K562 (cell line): ENCODE measurements around the gene DCAF5. TPM values are rescaled to one million over a fixed set of nuclear protein-coding genes. Genes with fewer than 3 reads are reported as not detected.
"Not testable (repeated sequence)": the region's sequence is repeated elsewhere in the genome, so short reads cannot be mapped to it uniquely, and the experiment has no call there.

Experiments used
- ATAC-seq: fragments of 200-7000 bp; cut with Tn5 transposase; 3 replicates; pipeline ENCODE4 v1.9.1; 2020; ENCODE audit warnings: moderate library complexity
- BruUV-seq: library from RNA; stranded (reverse); fragments of 400-500 nt; replicated peaks from 2 replicates; lab custom pipeline; 2021; lab: Mats Ljungman, UMichigan
- CTCF ChIA-PET: fragments of 300-600 bp; formaldehyde crosslinking; extraction: SDS; loops from one replicate; lab custom pipeline; 2021; ENCODE audit warnings: low intra/inter-chr PET ratio; lab: Yijun Ruan, JAX
- POLR2A ChIA-PET: fragments of 300-600, 350-650 bp; sonication (Branson Sonifier 250); formaldehyde crosslinking; extraction: SDS; loops from one replicate; lab custom pipeline; 2021; ENCODE audit warnings: antibody characterized with exemption, inconsistent platforms; lab: Yijun Ruan, JAX
- DNase-seq, 4 experiments: peaks; one replicate each; pipeline versions ENCODE4 v3.0.0 to v3.0.0-alpha.2; 2011 to 2018; ENCODE audit warnings: low spot score in 3 of 4, mixed read lengths in 3 of 4; ENCODE audit errors: extremely low read depth in 1 of 4
- FAIRE-seq: peaks from 2 replicates; lab custom pipeline; 2011; peaks lifted over from hg19 to GRCh38; lab: Jason Lieb, UNC
- H2AFZ ChIP-seq: 2 replicates; pipeline ENCODE4 v1.6.0; 2011; ENCODE audit warnings: low read depth, low read length, control low read depth, inconsistent platforms
- H3K27ac ChIP-seq: fragments of 200-600 bp; 3 replicates; pipeline ENCODE4 v1.8.0; 2011; ENCODE audit warnings: low read depth, mild to moderate bottlenecking, control low read depth, inconsistent platforms, low read length, moderate library complexity, mixed read lengths; ENCODE audit errors: extremely low read depth
- H3K27me3 ChIP-seq, 2 experiments: fragments of 300-600 bp in 1 of 2; 2 replicates in 1 of 2; 3 replicates in 1 of 2; pipeline versions ENCODE4 v1.6.0 to v1.8.0; 2011; ENCODE audit warnings: inconsistent platforms in 2 of 2, low read length in 2 of 2, mild to moderate bottlenecking in 1 of 2, mixed read lengths in 1 of 2, moderate library complexity in 1 of 2; ENCODE audit not compliant: control insufficient read depth in 2 of 2, insufficient read depth in 2 of 2
- H3K36me3 ChIP-seq: fragments of 300-600 bp; 3 replicates; pipeline ENCODE4 v1.8.0; 2011; ENCODE audit warnings: mild to moderate bottlenecking, low read length, inconsistent platforms; ENCODE audit not compliant: control insufficient read depth, insufficient read depth
- H3K4me1 ChIP-seq, 2 experiments: fragments of 200-600 bp in 1 of 2; replicated peaks in 1 of 2; 2 replicates in 1 of 2; 3 replicates in 1 of 2; pipeline versions ENCODE4 v1.5.1 to v1.8.0; 2011; ENCODE audit warnings: inconsistent platforms in 2 of 2, low read length in 2 of 2, mild to moderate bottlenecking in 1 of 2, mixed read lengths in 1 of 2, moderate library complexity in 1 of 2; ENCODE audit not compliant: control insufficient read depth in 2 of 2, insufficient read depth in 2 of 2
- H3K4me2 ChIP-seq: 2 replicates; pipeline ENCODE4 v1.6.1; 2011; ENCODE audit warnings: low read length, control low read depth, inconsistent platforms, mixed read lengths; ENCODE audit not compliant: insufficient read depth
- H3K4me3 ChIP-seq: fragments of 200-600 bp; sonication (generic), shearing (Covaris generic); 2 replicates; pipeline ENCODE4 v1.5.1; 2016; ENCODE audit warnings: control low read depth, inconsistent platforms
- H3K79me2 ChIP-seq: fragments of 200-600 bp; 3 replicates; pipeline ENCODE4 v1.8.0; 2011; ENCODE audit warnings: low read length, inconsistent platforms; ENCODE audit not compliant: control insufficient read depth, insufficient read depth
- H3K9ac ChIP-seq, 2 experiments: 2 replicates each; pipeline versions ENCODE4 v1.6.0 to v1.6.1; 2011; ENCODE audit warnings: low read depth in 2 of 2, low read length in 2 of 2, control low read depth in 1 of 2, inconsistent platforms in 1 of 2, mild to moderate bottlenecking in 1 of 2, mixed read lengths in 1 of 2; ENCODE audit not compliant: insufficient read depth in 1 of 2
- H3K9me1 ChIP-seq: one replicate; pipeline ENCODE4 v1.6.0; 2011; ENCODE audit warnings: inconsistent platforms, mild to moderate bottlenecking, low read length, moderate library complexity; ENCODE audit not compliant: control insufficient read depth, insufficient read depth
- H3K9me3 ChIP-seq: replicated peaks from 2 replicates; pipeline ENCODE4 v1.5.1; 2011; ENCODE audit warnings: low read depth, low read length, inconsistent platforms; ENCODE audit not compliant: control insufficient read depth, insufficient read depth
- H4K20me1 ChIP-seq: replicated peaks from 2 replicates; pipeline ENCODE4 v1.6.1; 2011; ENCODE audit warnings: low read length, inconsistent platforms, mixed read lengths; ENCODE audit not compliant: control insufficient read depth, insufficient read depth
- ARID4B ChIP-seq: sonication (generic); formaldehyde crosslinking; IDR thresholded peaks from 2 replicates; pipeline ENCODE4 v1.8.0; 2022; ENCODE audit warnings: mild to moderate bottlenecking, missing genetic modification reagents
- KLF10 ChIP-seq: fragments of 250-450 bp; sonication (Bioruptor Pico); IDR thresholded peaks from 2 replicates; pipeline ENCODE4 v1.6.1; 2021; ENCODE audit warnings: matching md5 sums
- NEUROD1 ChIP-seq: fragments of 150-350 bp; IDR thresholded peaks from 2 replicates; pipeline ENCODE4 v1.6.1; 2014; ENCODE audit warnings: borderline replicate concordance, low read length, low read depth; ENCODE audit not compliant: partially characterized antibody
- NFIX ChIP-seq: fragments of 250-450 bp; sonication (Bioruptor Pico); IDR thresholded peaks from 2 replicates; pipeline ENCODE4 v1.4.0; 2020; ENCODE audit warnings: low read depth, mild to moderate bottlenecking, moderate library complexity
- RB1 ChIP-seq: fragments of 450-650 bp; IDR thresholded peaks from 2 replicates; pipeline ENCODE4 v1.6.1; 2017; ENCODE audit warnings: low read depth, mild to moderate bottlenecking
- SREBF1 ChIP-seq: fragments of 150-350 bp; IDR thresholded peaks from 2 replicates; pipeline ENCODE4 v1.6.1; 2014; ENCODE audit warnings: antibody characterized with exemption, low read depth, low read length, borderline replicate concordance
- ZNF3 ChIP-seq: fragments of 250-450 bp; sonication (Bioruptor Pico); IDR thresholded peaks from 2 replicates; pipeline ENCODE4 v1.5.0; 2021; ENCODE audit warnings: mild to moderate bottlenecking, moderate library complexity
- ZNF324 ChIP-seq: fragments of 250-450 bp; sonication (Bioruptor Pico); IDR thresholded peaks from 2 replicates; pipeline ENCODE4 v1.4.0; 2020; ENCODE audit warnings: mild to moderate bottlenecking
- ZNF584 ChIP-seq: fragments of 200-800 bp; sonication (Bioruptor generic); IDR thresholded peaks from 2 replicates; pipeline ENCODE4 v1.6.1; 2016; ENCODE audit warnings: low read depth, mild to moderate bottlenecking, missing genetic modification characterization, missing compliant biosample characterization
- ZNF780A ChIP-seq: fragments of 250-450 bp; sonication (Bioruptor Pico); IDR thresholded peaks from 2 replicates; pipeline ENCODE4 v1.5.0; 2021; ENCODE audit warnings: mild to moderate bottlenecking
- WGBS: fragments of 100-300 bp; shearing (Covaris generic); methylation state at CpG from one replicate; pipeline ENCODE4 v1.1.6; 2016; ENCODE audit warnings: low coverage, mixed read lengths; ENCODE audit not compliant: insufficient coverage; ENCODE audit errors: missing lambda C conversion rate; 5-methylcytosine and 5-hydroxymethylcytosine counted together
- in situ Hi-C: fragments of 300-500 bp; cut with MboI; formaldehyde crosslinking; loops from 4 replicates; pipeline ENCODE4 v1.15.0; 2018; ENCODE audit warnings: inconsistent platforms, mixed read lengths
- intact Hi-C: fragments of 100-400 bp; cut with micrococcal nuclease; formaldehyde crosslinking; loops from 2 replicates; pipeline ENCODE4 v1.14.2; 2022
- polyA plus RNA-seq, 8 experiments: library from polyadenylated mRNA; depleted of rRNA in 4 of 8; stranded (reverse) in 5 of 8; unstranded in 3 of 8; fragments of >200 nt; fragmentation: Nextera tagmentation in 2 of 8; fragmentation: Illumina TruSeq in 1 of 8; extraction: Ambion mirVana in 2 of 8; extraction: Trizol in 1 of 8; gene quantifications; 2 replicates each; pipeline versions ENCODE4 v1.2.1 to v1.2.3, GENCODE V29; 2011 to 2014; ENCODE audit warnings: inconsistent platforms in 1 of 8, missing spikeins in 1 of 8
- total RNA-seq, 7 experiments: library from RNA; depleted of rRNA in 6 of 7; stranded (reverse); fragments of >200 nt in 6 of 7; fragmentation: Illumina TruSeq in 2 of 7; extraction: Trizol in 2 of 7; gene quantifications; 2 replicates each; pipeline versions ENCODE4 v1.2.1 to v1.2.3, GENCODE V29; 2011 to 2021; ENCODE audit warnings: low replicate concordance in 1 of 7

DCAF5 gene
- total and polyA plus RNA-seq, 9 of the 15 experiments (the other 6 are each of a cell fraction or from before 2014, with no cell fraction given): 5.6 to 24.1 (median 12.7) TPM

DNA sequence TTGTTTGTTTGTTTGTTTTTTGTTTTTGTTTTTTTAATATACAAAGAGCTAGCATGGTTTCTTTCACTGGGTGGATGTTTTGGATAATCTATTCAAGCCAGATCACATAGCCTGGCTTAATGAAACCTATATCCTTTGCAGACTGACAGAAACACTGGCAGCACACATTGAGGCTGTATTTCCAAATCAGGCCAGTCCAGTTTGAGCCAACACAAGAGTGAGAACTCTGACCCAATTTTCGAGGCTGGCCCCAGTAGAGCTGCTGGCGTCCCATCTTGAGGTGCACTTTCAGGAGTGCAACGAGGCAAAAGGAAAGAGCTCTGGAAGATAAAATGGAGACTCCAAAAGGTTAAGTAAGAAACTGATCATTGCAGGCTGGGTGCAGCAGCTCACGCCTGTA, 129.9 kb downstream of the DCAF5 start:
- no TSS peak for BruUV-seq
- in situ Hi-C loops: no loop called here
- H4K20me1 ChIP-seq: no peaks in the 10 kb centered on the region
- H3K27ac ChIP-seq: no peak overlapping the region
- no peaks in the 10 kb centered on the region for H3K36me3 ChIP-seq
- intact Hi-C loops: no loop called here
- H3K9me1 ChIP-seq: no peaks in the 10 kb centered on the region
- CTCF ChIA-PET: no interaction called here
- H3K27me3 ChIP-seq: no peaks in the 10 kb centered on the region; a peak in 1 of 5 replicates
- WGBS: 0% methylated on average over 4 of the region's 4 CpGs
- DNase-seq: no peak
- no peak for ATAC-seq
- H3K79me2 ChIP-seq: no peaks in the 10 kb centered on the region
- FAIRE-seq: no peak
- peaks cover 0 to 4% of the 10 kb centered on the region in 2 experiments; a peak in 3 of 5 replicates for H3K4me1 ChIP-seq
- H2AFZ ChIP-seq: no peak overlapping the region
- no peaks in the 10 kb centered on the region for H3K9me3 ChIP-seq
- no peak overlapping the region for H3K4me2 ChIP-seq
- TF ChIP-seq ZNF584 (CRISPR knock-in tag) (no peak), KLF10 (no peak), NEUROD1 (no peak), SREBF1 (no peak), ZNF324 (CRISPR knock-in tag) (no peak), ZNF780A (CRISPR knock-in tag) (no peak), RB1 (no peak), NFIX (CRISPR knock-in tag) (no peak), ARID4B (CRISPR knock-in tag) (no peak), ZNF3 (CRISPR knock-in tag) (no peak)
- H3K4me3 ChIP-seq: no peak overlapping the region
- POLR2A ChIA-PET: interaction anchor here (1.0 kb wide), 1 partner anchor 14 kb away, joined by 3 read pairs; no protein-coding TSS in a partner anchor
- H3K9ac ChIP-seq: no peak overlapping the region

- not testable (repeated sequence) for BruUV-seq
Observed at GRCh38 chr14:69022093-69022492, 130.8 kb downstream of the DCAF5 start.

More at GRCh38 chr14:69022093-69022492, 130.8 kb downstream of the DCAF5 start:
- H3K4me1 ChIP-seq, H4K20me1 ChIP-seq, ATAC-seq, H3K9me1 ChIP-seq, CTCF ChIA-PET, H3K4me2 ChIP-seq, POLR2A ChIA-PET, DNase-seq, H2AFZ ChIP-seq, in situ Hi-C loops, H3K36me3 ChIP-seq, H3K9me3 ChIP-seq, H3K27ac ChIP-seq, intact Hi-C loops, H3K4me3 ChIP-seq, H3K27me3 ChIP-seq, H3K9ac ChIP-seq, FAIRE-seq, H3K79me2 ChIP-seq: not testable (repeated sequence)
- 43% methylated on average over 8 of the region's 8 CpGs for WGBS
